ENCODE measurements around the gene LRRC14B. TPM values are rescaled to one million over a fixed set of nuclear protein-coding genes. Genes with fewer than 3 reads are reported as not detected.

The LRRC14B gene
- total and polyA plus RNA-seq, 3 donors from 2014 or later = 0.33 to 0.94 (median 0.93) TPM

Small RNA genes lying within 50 kb of the gene (small RNA-seq; reads per million reads assigned to genes)
- gene RF00019 = 0 reads per million in 2 donors

Other genes starting within 250 kb of the LRRC14B start
- gene PLEKHG4B, start 99.3 kb upstream of the LRRC14B start, total RNA-seq = 1 to 10 TPM; 6.0 to 6.9 TPM
- gene PLEKHG4B, start 99.3 kb upstream of the LRRC14B start, polyA plus RNA-seq (ENCODE audit: insufficient read depth, low read depth, low replicate concordance) = 3.2 TPM
- 1 to 10 TPM; 6.6 to 6.7 TPM for gene CCDC127, start 26.7 kb downstream of the LRRC14B start, total RNA-seq
- gene CCDC127, start 26.7 kb downstream of the LRRC14B start, polyA plus RNA-seq (ENCODE audit: insufficient read depth, low read depth, low replicate concordance) = 6.9 TPM
- 100 to 1,000 TPM in 1 of 2 donors, 10 to 100 TPM in 1; 96.9 to 107 TPM for gene SDHA, start 26.8 kb downstream of the LRRC14B start, total RNA-seq
- gene SDHA, start 26.8 kb downstream of the LRRC14B start, polyA plus RNA-seq (ENCODE audit: insufficient read depth, low read depth, low replicate concordance) = 195 TPM
- gene PDCD6, start 80.2 kb downstream of the LRRC14B start, total RNA-seq = 100 to 1,000 TPM; 100 to 123 TPM
- 102 TPM for gene PDCD6, start 80.2 kb downstream of the LRRC14B start, polyA plus RNA-seq (ENCODE audit: insufficient read depth, low read depth, low replicate concordance)
- 10 to 100 TPM; 36.9 to 43.4 TPM for gene AHRR, start 130.2 kb downstream of the LRRC14B start, total RNA-seq
- gene AHRR, start 130.2 kb downstream of the LRRC14B start, polyA plus RNA-seq (ENCODE audit: insufficient read depth, low read depth, low replicate concordance) = 68.5 TPM

All from testis (tissue), 3 donors.